Calu3 (cell line): ENCODE measurements around the gene PEX11B. TPM values are rescaled to one million over a fixed set of nuclear protein-coding genes. Genes with fewer than 3 reads are reported as not detected.

Source experiments
- BruUV-seq: library from RNA; stranded (reverse); fragments of 400-500 nt; replicated peaks from 2 replicates; lab custom pipeline; 2021; lab: Mats Ljungman, UMichigan
- CTCF ChIA-PET: fragments of 300-600 bp; sonication (Branson Sonifier 250); formaldehyde crosslinking; loops from one replicate; lab custom pipeline; 2022; ENCODE audit warnings: antibody characterized with exemption; lab: Charles Lee
- DNase-seq: peaks from one replicate; pipeline ENCODE4 v3.0.0; 2022
- H3K27ac Mint-ChIP-seq: one replicate; pipeline ENCODE4 v1.8.0; 2022; ENCODE audit warnings: mixed read lengths; ENCODE audit not compliant: unreplicated experiment
- H3K27me3 Mint-ChIP-seq: one replicate; pipeline ENCODE4 v1.8.0; 2022; ENCODE audit warnings: mixed read lengths; ENCODE audit not compliant: unreplicated experiment
- H3K36me3 Mint-ChIP-seq: one replicate; pipeline ENCODE4 v1.8.0; 2022; ENCODE audit warnings: mild to moderate bottlenecking, moderate library complexity, mixed read lengths; ENCODE audit not compliant: insufficient read depth, unreplicated experiment
- H3K4me1 Mint-ChIP-seq: one replicate; pipeline ENCODE4 v1.8.0; 2022; ENCODE audit warnings: mild to moderate bottlenecking, low read depth, mixed read lengths; ENCODE audit not compliant: unreplicated experiment
- H3K4me3 Mint-ChIP-seq: one replicate; pipeline ENCODE4 v1.8.0; 2022; ENCODE audit warnings: mild to moderate bottlenecking, low read depth, moderate library complexity, mixed read lengths; ENCODE audit not compliant: unreplicated experiment
- H3K9me3 Mint-ChIP-seq: one replicate; pipeline ENCODE4 v1.8.0; 2022; ENCODE audit warnings: low read depth, mixed read lengths; ENCODE audit not compliant: unreplicated experiment
- CTCF ChIP-seq: fragments of 200-600 bp; IDR thresholded peaks from one replicate; pipeline ENCODE4 v1.8.0; 2022; ENCODE audit warnings: antibody characterized with exemption; ENCODE audit not compliant: unreplicated experiment
- intact Hi-C: fragments of 100-400 bp; cut with micrococcal nuclease; formaldehyde crosslinking; loops from one replicate; pipeline ENCODE4 v1.10.0; 2022; ENCODE audit not compliant: unreplicated experiment
- total RNA-seq: library from RNA; stranded (reverse); gene quantifications from 2 replicates; pipeline ENCODE4 v1.2.3, GENCODE V29; 2022

The PEX11B gene
- total RNA-seq, 1 experiment from 2014 or later: 27.3 TPM

- no peak for DNase-seq
- Mint-ChIP-seq H3K4me3 (no peak overlapping the region), H3K9me3 (no peaks in the 10 kb centered on the region), H3K27me3 (no peaks in the 10 kb centered on the region), H3K27ac (no peak overlapping the region), H3K4me1 (no peaks in the 10 kb centered on the region), H3K36me3 (peaks cover 5% of the 10 kb centered on the region)
- no TSS peak for BruUV-seq
- no peak for TF ChIP-seq CTCF
- CTCF ChIA-PET: interaction anchor here (0.7 to 5.5 kb wide), 5 partner anchors 17 to 70 kb away, joined by 3 to 53 read pairs (median 4); partner anchors contain the start of genes NUDT17 and RBM8A
- intact Hi-C loops: no loop called here
Measured at GRCh38 chr1:145908653-145909052, 9.9 kb downstream of the PEX11B start.

- Mint-ChIP-seq H3K36me3 (peaks cover 5% of the 10 kb centered on the region), H3K9me3 (no peaks in the 10 kb centered on the region), H3K27ac (no peak overlapping the region), H3K4me1 (no peaks in the 10 kb centered on the region), H3K4me3 (no peak overlapping the region), H3K27me3 (no peaks in the 10 kb centered on the region)
- no peak for DNase-seq
- TF ChIP-seq CTCF: no peak
- CTCF ChIA-PET: interaction anchor here (1.1 to 5.5 kb wide), 2 partner anchors 11 to 15 kb away, joined by 3 to 53 read pairs; partner anchors contain the start of gene PEX11B
- no TSS peak for BruUV-seq
- intact Hi-C loops: no loop called here
Measured at GRCh38 chr1:145906954-145907753, 11.4 kb downstream of the PEX11B start.

- no peaks in the 10 kb centered on the region for H3K4me1 Mint-ChIP-seq
- intact Hi-C loops: no loop called here
- no peaks in the 10 kb centered on the region for H3K27me3 Mint-ChIP-seq
- no peaks in the 10 kb centered on the region for H3K9me3 Mint-ChIP-seq
- no peak overlapping the region for H3K4me3 Mint-ChIP-seq
- no peak for TF ChIP-seq CTCF
- CTCF ChIA-PET: interaction anchor here (0.6 to 1.0 kb wide), 2 partner anchors 9 to 43 kb away, joined by 3 to 5 read pairs; partner anchors contain the start of gene PIAS3
- H3K36me3 Mint-ChIP-seq: no peaks in the 10 kb centered on the region
- H3K27ac Mint-ChIP-seq: no peak overlapping the region
- DNase-seq: no peak
- no TSS peak for BruUV-seq
Measured at GRCh38 chr1:145901312-145902021, 17.1 kb downstream of the PEX11B start.

- H3K4me3 Mint-ChIP-seq: no peak overlapping the region
- H3K36me3 Mint-ChIP-seq: no peaks in the 10 kb centered on the region
- DNase-seq: no peak
- H3K4me1 Mint-ChIP-seq: peaks cover 1% of the 10 kb centered on the region
- no peak for TF ChIP-seq CTCF
- no TSS peak for BruUV-seq
- no peaks in the 10 kb centered on the region for H3K9me3 Mint-ChIP-seq
- intact Hi-C loops: no loop called here
- no peaks in the 10 kb centered on the region for H3K27me3 Mint-ChIP-seq
- CTCF ChIA-PET: interaction anchor here (1.5 kb wide), 1 partner anchor 17 kb away, joined by 3 read pairs; no protein-coding TSS in a partner anchor
- H3K27ac Mint-ChIP-seq: no peak overlapping the region
Measured at GRCh38 chr1:145898756-145899155, 19.8 kb downstream of the PEX11B start.
